Measurements from ENCODE around the gene NSA2.
"Not testable (repeated sequence)": the region's sequence is repeated elsewhere in the genome, so short reads cannot be mapped to it uniquely, and the experiment has no call there.

The NSA2 gene

GRCh38 chr5:74766849-74767578 is at the start of gene NSA2, which contains the start of gene GFM2:
TSS of gene NSA2 (plus strand) at chr5:74767249. CDS start at chr5:74767361, 112 bp downstream.
TSS of gene GFM2 (minus strand) at chr5:74767117. CDS start at chr5:74763742, 3,375 bp downstream.
- no peak for TF ChIP-seq CTCF (IDR thresholded peaks at IDR 0.05; ENCODE audit: borderline replicate concordance, control extremely low read depth, extremely low read depth, insufficient read depth, missing control alignments)
- DNase-seq (ENCODE audit: low spot score), result peak; percentile 87
- in situ Hi-C loops (cut with MboI; ENCODE audit: low sequenced_read_pairs, unreplicated experiment), result no loop called here

GRCh38 chr5:74717596-74717995 is 49.5 kb upstream of the NSA2 start:
- TF ChIP-seq CTCF (IDR thresholded peaks at IDR 0.05; ENCODE audit: borderline replicate concordance, control extremely low read depth, extremely low read depth, insufficient read depth, missing control alignments), result no peak
- in situ Hi-C loops (cut with MboI; ENCODE audit: low sequenced_read_pairs, unreplicated experiment), result no loop called here
- DNase-seq (ENCODE audit: low spot score), result no peak

GRCh38 chr5:74722271-74722670 is 44.8 kb upstream of the NSA2 start:
- TF ChIP-seq CTCF (IDR thresholded peaks at IDR 0.05; ENCODE audit: borderline replicate concordance, control extremely low read depth, extremely low read depth, insufficient read depth, missing control alignments), result no peak
- DNase-seq (ENCODE audit: low spot score), result no peak
- in situ Hi-C loops (cut with MboI; ENCODE audit: low sequenced_read_pairs, unreplicated experiment), result no loop called here

GRCh38 chr5:74725331-74725730 is 41.7 kb upstream of the NSA2 start:
- TF ChIP-seq CTCF (IDR thresholded peaks at IDR 0.05; ENCODE audit: borderline replicate concordance, control extremely low read depth, extremely low read depth, insufficient read depth, missing control alignments), result no peak
- in situ Hi-C loops (cut with MboI; ENCODE audit: low sequenced_read_pairs, unreplicated experiment), result no loop called here
- DNase-seq (ENCODE audit: low spot score), result no peak

GRCh38 chr5:74736759-74737158 is 30.3 kb upstream of the NSA2 start:
- in situ Hi-C loops (cut with MboI; ENCODE audit: low sequenced_read_pairs, unreplicated experiment), result no loop called here
- no peak for DNase-seq (ENCODE audit: low spot score)
- no peak for TF ChIP-seq CTCF (IDR thresholded peaks at IDR 0.05; ENCODE audit: borderline replicate concordance, control extremely low read depth, extremely low read depth, insufficient read depth, missing control alignments)

- TF ChIP-seq CTCF (IDR thresholded peaks at IDR 0.05; ENCODE audit: borderline replicate concordance, control extremely low read depth, extremely low read depth, insufficient read depth, missing control alignments), result no peak
- no peak for DNase-seq (ENCODE audit: low spot score)
- in situ Hi-C loops (cut with MboI; ENCODE audit: low sequenced_read_pairs, unreplicated experiment), result no loop called here
These were observed 28.6 kb upstream of the NSA2 start for GRCh38 chr5:74738406-74738805.

- in situ Hi-C loops (cut with MboI; ENCODE audit: low sequenced_read_pairs, unreplicated experiment); DNase-seq (ENCODE audit: low spot score): not testable (repeated sequence)
These were observed 18.3 kb upstream of the NSA2 start for GRCh38 chr5:74748742-74749141.
